HG03135 (cell line): ENCODE results near the gene ADGB.
"Not testable (repeated sequence)": the region's sequence is repeated elsewhere in the genome, so short reads cannot be mapped to it uniquely, and the experiment has no call there.

Experiments used
- ATAC-seq: cut with Tn5 transposase; IDR thresholded peaks from one replicate; pipeline ENCODE4 v1.9.1; 2021; ENCODE audit warnings: mild to moderate bottlenecking, moderate library complexity; ENCODE audit not compliant: unreplicated experiment

Gene ADGB

DNA sequence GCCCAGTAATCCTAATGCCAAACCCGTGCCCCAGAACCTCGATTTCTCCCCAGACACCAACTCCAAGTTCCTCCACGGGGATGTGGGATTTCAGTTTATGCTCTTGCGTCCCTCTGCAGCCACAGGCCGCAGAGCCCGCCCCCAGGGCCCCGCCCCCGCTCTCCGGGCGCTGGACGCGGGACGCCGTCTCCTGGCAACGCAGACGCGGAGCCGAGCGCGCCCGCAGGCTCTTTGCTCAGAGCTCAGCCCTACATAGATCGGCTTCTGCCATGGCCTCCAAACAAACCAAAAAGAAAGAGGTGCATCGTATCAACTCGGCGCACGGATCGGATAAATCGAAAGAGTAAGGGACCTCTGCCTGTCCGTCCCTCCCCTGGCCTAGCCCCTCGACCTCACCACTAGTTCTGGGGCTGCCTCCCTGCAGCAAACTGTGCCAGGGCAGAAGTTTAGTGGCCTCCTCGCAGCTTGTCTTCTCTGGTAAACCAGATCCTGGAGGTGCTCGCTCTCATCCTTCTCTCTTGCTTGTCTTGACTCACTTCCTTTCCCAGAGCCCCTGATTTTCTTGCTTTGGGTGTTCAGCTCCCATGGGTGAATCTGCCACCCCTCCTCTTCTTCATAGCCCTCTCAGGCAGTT, at the start of gene ADGB:
TSS of gene ADGB (plus strand) at position 201 of the 634 bp plus-strand sequence. CDS start at position 270, 69 bp downstream.
- ATAC-seq: no peak

DNA sequence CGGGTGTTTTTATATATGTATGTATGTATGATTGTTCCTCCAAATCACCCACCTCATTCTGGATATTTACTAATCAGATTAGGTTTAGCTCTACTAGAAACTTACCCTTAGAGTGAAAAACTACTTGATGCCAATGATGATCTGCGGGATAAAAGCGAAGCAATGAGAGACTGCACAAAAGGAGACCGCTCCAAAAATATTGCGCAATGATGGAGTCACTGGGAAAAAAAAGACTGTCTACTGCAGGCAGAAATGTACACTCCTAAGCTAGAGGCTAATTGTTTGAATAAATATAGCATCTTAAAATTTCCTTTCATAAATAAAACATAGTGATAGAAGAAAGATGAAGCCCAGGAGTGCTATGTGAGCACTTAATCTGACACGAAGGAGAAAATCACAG, 47.9 kb upstream of the ADGB start:
- no peak for ATAC-seq

DNA sequence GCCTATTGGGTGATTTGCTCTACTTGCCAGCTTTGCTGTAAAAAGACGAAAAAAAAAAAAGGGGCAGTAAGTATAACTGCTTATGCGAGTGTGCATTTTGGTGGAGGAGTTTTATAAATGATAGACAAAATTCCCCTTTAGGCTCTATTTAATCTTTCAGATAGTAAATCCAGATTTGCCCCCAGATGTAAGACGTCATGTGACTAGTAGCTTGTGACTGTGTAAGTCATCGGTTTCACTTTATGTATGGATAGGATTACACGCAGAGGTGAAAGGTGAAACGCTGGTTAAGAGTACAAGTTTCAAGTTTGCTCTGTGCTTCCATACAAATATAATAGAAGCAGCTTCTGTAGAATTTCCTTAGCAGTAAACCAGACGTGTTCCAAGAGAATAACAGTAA, 47.2 kb upstream of the ADGB start:
- ATAC-seq: no peak

DNA sequence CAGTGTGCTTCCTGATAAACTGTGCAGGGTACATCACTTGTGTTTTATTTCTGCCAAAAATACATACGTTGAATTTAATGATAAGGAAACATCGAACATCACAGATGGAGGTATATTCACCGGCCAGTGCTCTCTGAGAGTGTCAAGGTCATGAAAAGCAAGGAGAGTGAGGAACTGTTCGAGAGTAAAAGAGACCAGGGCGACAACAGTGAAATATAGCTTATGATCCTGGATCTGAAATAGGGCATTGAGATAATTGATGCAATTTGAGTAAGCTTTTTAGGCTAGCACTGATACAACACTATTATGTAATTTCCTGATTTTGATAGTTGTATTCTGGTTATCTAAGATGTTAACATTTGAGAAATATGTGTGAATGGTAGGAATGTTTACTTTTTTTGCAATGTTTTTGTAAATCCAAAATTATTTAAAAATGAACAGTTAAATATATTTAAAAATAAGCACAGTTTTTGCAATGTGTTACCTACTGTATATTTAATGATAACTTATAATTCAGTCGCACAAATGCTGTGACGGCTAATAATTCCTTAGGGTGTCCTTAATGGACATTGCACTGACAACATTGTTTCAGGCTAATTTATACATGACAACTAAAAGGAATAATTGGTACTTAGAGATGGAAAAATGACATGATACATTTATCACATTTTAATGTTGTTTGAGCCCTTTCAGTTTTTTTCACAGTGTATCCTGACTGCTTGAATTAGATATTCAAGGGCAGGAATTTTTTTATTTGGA, 45.2 kb upstream of the ADGB start:
- ATAC-seq: no peak

DNA sequence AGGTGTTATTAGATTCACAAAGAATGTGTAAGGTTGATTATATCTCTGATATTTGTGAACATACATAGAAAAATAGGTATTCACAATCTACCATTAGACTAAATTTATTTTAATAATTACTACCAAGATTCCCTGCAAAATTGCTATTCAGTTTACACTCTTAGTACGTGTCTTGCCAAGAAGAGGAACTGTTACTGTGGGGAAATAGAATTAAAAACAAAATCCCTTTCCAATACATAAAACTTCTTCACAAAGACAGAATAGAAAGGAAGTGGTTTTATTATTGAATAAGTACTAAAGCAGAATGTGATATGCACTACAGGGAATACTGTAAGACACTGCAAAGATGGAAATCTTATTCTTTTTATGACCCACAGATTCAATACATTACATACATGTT, 38.2 kb upstream of the ADGB start:
- no peak for ATAC-seq

DNA sequence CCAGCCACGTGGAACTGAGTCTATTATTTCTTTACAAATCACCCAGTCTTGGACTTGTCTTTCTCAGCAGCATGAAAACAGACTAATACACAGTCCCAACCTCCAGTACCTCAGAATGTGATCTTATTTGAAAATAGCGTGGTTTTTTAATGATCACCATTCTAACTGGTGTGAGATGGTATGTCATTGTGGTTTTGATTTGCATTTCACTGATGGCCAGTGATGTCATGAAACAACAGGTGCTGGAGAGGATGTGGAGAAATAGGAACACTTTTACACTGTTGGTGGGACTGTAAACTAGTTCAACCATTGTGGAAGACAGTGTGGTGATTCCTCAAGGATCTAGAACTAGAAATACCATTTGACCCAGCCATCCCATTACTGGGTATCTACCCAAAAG, 32.1 kb upstream of the ADGB start:
- not testable (repeated sequence) for ATAC-seq

DNA sequence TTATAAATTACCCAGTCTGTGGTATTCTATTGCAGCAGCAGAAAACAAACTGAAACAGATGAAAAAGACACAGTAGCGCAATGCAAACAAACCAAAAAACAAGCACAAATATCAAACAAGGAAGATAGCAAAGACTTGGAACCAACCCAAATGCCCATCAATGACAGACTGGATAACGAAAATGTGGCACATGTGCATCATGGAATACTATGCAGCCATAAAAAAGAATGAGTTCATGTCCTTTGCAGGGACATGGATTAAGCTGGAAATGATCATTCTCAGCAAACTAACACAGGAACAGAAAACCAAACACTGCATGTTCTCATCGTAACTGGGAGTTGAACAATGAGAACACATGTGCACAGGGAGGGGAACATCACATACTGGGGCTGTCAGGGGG, 30.2 kb upstream of the ADGB start:
- ATAC-seq: not testable (repeated sequence)

DNA sequence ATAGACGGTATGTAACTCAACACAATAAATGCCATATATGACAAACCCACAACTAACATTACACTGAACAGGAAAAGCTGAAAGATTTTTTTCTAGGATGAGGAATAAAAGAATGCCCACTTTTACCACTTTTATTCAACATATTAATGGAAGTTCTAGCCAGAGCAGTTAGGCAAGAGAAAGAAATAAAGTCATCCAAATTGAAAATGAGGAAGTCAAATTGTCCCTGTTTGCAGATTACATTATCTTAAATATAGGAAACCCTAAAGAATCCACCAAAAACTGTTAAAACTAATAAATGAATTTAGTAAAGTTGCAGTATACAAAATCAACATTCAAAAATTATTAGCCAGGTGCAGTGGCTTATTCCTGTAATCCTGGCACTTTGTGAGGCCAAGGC, 24.6 kb upstream of the ADGB start:
- ATAC-seq: no peak

DNA sequence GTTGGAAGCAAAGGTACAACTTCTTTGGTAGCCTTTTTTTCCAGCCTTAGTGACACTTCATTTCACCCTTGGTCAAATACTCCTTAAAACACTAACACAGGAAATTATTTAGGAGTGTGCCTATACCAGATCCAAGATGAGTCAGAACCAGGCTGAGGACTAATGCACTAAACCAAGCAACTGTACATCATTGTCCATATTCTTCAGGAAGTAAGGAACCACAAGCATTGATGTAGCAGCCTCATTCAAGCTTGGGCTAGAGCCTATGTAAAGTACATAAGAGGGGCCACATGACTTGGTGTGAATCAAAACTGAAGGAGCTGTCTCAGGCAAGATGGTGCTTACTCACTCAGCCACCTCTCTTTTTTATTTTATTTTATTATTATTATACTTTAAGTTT, 20.7 kb upstream of the ADGB start:
- no peak for ATAC-seq

DNA sequence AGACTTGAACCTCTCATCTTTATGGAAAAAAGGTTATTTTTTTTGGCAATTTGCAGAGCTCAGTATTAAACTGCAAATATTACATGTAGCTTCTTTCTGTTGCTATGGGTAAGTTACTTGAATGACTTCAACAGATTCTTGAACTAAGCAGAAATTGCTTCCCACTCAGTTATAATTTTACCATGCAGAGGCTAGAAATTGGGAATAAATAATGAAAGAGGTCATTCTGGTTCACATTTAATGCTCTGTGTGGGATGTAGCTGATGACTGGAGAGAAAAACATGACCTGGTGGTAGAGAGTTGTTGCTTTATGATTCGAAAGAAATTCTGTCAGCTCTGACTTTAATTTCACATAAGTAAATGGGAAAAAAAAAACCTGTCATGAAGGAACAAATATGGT, 16.8 kb upstream of the ADGB start:
- no peak for ATAC-seq

DNA sequence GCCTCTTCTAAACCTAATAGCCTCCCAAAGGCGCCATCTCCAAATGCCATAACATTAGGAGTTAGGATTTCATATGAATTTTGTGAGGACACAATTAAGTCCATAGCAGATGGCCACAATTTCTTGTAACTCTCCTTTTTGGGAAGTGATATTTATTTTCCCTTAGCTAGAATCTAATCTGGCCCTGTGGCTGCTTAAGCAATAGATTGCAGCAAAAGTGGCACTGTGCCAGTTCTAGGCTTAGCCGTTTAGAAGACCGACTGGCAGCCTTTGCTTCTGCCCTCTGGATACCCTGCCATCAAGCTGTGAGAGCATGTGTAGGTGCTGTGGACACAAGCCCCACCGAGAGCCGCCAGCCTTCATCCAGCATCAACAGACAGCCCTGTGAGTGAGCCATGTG, 15.9 kb upstream of the ADGB start:
- no peak for ATAC-seq

DNA sequence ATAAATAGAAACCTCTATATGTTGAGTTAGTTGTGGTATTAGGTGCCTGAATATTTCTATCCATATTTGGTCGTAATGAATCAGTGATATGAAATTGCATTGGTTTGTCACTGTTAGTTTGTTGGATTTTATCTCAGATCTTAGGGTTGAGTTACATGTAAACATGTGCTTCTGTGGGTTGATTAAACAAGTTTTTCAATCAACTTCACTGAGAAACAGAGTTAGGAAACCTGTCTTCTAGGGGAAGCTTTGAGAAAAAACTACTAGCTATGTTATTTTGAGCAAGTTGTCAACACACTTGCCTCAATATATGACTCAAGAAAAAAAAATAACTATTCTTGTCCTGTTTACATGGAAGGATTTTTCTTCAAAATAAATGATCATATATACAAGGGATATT, 14.8 kb upstream of the ADGB start:
- no peak for ATAC-seq

DNA sequence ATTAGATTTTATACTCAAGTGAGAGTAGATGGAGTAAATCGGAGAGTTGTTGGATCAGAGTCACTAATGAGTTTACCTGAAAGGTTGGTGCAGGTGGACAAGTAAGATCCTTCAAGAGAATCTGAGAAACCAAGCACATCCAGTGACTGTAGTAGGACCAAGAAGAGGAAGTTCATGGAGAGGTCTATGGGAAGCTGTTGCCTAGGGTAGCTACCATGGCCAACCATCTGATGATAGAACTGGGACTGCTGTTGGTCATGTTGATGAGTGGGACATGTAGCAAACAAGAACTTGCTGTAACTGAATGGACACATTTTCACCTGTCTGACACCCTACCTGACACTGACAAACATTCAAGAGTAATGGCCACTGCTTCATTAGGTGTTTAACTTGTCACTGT, 11.3 kb upstream of the ADGB start:
- ATAC-seq: no peak

DNA sequence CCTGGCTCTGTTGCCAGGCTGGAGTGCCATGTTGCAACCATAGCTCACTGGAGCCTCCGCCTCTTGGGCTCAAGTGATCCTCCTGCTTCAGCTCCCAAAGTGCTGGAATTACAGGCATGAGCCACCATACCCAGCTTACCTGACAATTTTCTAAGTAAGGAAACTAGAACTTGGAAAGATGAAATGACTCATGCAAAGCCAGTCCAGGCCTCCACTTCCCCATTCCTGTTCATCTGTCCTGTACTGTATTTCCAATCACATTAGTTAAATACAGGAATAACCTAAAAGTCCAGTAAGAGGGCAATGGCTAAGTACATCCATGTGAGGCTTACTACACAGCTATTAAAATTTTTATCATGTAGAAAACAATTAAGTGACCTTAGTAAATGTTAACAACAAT, 8.3 kb upstream of the ADGB start:
- no peak for ATAC-seq

DNA sequence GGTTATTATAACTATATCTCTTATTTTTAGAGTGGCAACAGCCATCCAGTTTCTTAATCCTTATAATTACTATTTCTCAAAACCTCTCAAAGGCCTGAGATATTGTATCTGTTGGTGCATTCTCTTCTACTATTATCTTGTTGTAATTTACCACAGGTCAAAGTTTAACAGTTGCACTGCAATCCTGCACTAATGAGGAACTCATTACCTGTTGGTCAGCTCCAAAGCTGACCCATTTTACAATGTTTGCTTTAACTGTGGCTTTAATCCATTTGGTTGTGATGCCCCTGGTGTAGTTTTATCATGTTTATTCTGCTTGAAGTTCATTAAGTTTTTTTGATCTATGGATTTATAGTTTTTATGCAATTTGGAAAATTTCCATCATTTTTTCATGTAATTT, 6.3 kb upstream of the ADGB start:
- no peak for ATAC-seq

DNA sequence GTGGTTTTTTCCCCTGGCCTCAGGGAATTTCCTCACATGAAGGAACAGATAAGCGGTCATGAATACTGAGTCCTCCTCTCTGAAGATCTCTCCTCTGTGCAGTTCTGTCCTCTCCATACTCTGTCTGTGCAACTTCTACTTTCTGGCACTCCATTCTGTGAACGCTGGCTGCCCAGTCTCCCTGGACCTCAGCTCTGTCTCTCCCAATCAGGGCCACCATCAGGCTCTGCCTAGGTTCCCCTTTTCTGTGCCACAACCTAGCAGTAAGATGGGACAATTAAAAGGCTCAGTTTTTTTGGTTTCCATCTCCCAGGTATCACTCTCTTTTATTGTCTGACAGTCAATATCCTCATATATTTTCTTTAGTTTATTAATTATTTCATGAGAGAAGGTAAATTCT, 4.8 kb upstream of the ADGB start:
- no peak for ATAC-seq

DNA sequence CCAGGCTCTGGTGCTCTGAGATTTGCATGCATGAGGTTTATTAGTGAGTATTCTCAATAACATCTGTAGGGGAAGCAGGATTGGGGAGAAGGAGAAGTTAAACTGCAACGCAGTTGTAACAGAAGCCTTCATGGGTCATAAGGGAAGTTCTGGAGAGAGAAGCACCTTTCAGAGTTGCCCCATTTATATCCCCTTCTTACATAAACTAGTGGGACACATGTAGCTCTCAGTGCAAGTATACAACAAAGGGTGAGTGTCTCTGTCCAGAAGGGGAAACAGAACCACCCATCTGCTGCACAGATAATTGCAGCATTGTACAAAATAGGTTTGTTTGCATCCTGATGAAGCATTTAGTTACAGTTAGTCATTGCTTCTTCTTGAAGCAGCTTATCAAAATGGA, 4.3 kb upstream of the ADGB start:
- ATAC-seq: no peak

DNA sequence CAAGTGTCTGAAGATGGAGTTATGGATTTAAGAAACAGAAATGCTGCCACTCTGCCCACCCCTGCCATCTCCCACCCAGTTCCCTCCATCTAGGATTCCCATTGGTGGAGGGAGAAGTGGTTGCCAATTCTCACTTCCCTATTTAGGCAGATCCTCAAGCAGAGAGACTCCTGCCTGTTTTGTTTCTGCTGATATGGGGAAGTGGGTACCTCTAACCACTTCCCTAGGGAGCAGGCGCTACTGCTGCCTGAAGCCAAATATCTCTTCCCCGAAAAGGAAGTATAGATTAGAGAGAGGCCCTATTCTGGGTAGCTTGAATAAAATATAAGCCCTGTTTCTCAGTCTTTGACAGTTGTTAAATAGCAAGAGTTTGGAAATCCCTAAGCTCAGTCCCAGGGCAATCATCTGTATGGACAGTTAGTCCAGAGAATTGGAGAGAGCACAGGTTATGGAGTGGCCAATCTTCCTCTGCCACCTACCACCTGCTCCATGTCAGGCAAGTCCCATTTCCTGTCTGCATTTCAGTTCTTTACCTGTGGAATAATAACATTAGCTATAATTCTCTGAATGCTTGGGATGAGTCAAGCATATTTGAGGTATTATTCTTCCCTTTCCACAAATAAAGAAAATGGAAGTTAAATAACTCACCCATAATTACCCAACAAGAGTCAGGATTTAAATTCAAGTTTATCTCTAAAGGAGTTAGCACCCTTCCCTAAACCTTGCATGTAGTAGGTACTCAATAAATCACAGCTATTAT, 2.6 kb upstream of the ADGB start:
- ATAC-seq: no peak

DNA sequence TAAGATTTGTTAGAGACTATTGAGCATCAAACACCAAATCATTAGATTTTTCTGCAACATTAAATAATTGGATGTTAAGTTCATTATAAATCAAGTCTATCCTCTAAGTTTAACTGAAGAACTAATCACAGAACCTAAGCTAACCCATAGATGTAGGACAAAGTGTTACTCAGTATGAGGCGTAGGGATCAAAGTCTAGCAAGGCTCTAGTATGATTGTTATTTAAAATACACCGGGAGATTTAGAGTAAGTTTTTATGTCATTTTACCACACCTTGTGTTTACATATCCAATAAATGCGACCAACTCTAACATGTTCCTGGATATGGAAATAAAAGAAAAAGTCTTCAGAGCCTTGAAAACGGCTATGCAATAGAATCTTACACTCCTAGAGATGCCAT, 2.6 kb downstream of the ADGB start:
- ATAC-seq: no peak

DNA sequence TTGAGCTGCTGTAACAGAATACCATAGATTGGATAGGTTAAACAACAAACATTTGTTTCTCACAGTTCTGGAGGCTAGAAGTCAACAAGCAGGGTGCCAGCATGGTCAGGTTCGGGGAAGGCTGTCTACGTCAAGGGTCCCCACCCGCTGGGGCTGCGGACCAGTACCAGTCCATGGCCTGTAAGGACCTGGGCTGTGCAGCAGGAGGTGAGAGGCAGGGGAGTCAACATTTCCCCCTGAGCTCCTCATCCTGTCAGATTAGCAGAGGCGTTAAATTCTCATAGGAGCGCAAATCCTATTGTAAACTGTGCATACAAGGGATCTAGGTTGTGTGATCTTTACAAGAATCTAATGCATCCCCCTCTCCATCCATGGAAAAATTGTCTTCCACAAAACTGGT, 3.8 kb downstream of the ADGB start:
- no peak for ATAC-seq

DNA sequence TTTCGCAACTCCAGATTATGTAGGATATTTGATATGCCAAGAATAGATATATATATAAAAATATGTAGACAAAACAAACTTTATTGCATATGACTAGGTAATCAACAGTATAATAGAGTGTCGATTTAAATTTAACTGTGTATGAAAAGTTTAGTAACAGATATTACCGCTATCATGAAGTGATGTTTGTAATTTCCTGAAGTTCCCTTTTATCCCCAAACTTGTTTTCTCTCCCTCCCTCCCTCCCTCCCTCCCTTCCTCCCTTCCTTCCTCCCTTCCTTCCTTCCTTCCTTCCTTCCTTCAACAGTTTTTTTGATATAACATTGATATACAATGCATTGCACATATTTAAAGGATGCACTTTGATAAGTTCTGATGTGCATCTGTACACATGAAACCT, 15.2 kb downstream of the ADGB start:
- no peak for ATAC-seq

DNA sequence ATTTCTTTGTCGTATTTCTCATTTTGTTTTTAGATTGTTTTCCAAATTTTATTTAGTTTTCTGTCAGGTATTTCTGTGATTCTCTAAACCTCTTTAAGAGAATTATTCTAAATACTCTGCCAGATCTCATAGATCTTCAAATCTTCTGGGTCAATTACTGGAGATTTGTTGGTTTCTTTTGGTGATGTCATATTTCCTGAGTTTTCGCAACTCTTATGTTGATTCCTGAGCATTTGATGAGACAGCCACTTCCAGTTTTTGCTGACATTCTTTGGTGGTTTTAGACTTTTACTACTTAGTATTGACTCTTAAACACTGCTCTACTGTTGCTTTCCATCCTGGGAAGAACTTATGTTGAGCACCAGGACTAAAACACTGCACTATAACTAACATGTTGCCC, 21.9 kb downstream of the ADGB start:
- no peak for ATAC-seq
